GM19035 (cell line): ENCODE measurements around the gene CYP2B6.
"Not testable (repeated sequence)": the region's sequence is repeated elsewhere in the genome, so short reads cannot be mapped to it uniquely, and the experiment has no call there.

Source experiments
- ATAC-seq: cut with Tn5 transposase; IDR thresholded peaks from one replicate; pipeline ENCODE4 v1.9.1; 2021; ENCODE audit not compliant: unreplicated experiment

CYP2B6 gene

GRCh38 chr19:41030651-41031050 lies 39.6 kb downstream of the CYP2B6 start:
- ATAC-seq, result no peak

- no peak for ATAC-seq
Observed at GRCh38 chr19:41031916-41032315, 40.8 kb downstream of the CYP2B6 start.

GRCh38 chr19:41033324-41033723 lies 42.2 kb downstream of the CYP2B6 start:
- not testable (repeated sequence) for ATAC-seq

GRCh38 chr19:41039806-41040205 lies 48.7 kb downstream of the CYP2B6 start:
- ATAC-seq, result no peak

- not testable (repeated sequence) for ATAC-seq
Observed at GRCh38 chr19:41045095-41045494, 54.0 kb downstream of the CYP2B6 start.

- ATAC-seq, result no peak
Observed at GRCh38 chr19:41050426-41050825, 59.3 kb downstream of the CYP2B6 start.

GRCh38 chr19:41052162-41052561 lies 61.1 kb downstream of the CYP2B6 start:
- ATAC-seq, result not testable (repeated sequence)

GRCh38 chr19:41053331-41053730 lies 62.2 kb downstream of the CYP2B6 start:
- not testable (repeated sequence) for ATAC-seq

- no peak for ATAC-seq
Observed at GRCh38 chr19:41064974-41065569, 74.0 kb downstream of the CYP2B6 start.
